HG03565 (cell line): ENCODE results near the gene HNRNPDL.
"Not testable (repeated sequence)": the region's sequence is repeated elsewhere in the genome, so short reads cannot be mapped to it uniquely, and the experiment has no call there.

ENCODE experiments used
- ATAC-seq: cut with Tn5 transposase; IDR thresholded peaks from one replicate; pipeline ENCODE4 v1.9.1; 2021; ENCODE audit warnings: mild to moderate bottlenecking, moderate library complexity; ENCODE audit not compliant: unreplicated experiment

The HNRNPDL gene

DNA sequence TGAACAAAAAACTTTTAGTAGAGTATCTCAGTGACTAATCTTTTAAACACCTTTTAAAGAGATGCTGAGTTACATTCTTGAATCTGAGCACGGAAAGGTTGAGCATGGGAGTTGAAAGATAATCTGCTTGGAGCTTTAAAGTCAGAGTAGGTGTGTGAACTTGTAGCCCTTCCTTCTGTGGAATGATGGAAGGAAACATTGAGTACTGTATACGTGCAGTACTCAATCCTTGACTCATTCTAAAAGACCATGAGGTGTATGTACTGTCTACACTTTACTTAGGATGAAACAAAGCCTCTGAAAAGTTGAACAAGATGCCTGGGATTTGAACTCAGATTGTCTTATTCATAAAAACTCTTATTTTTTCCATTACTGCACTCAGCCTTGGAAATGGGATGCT lies 3.5 kb upstream of the HNRNPDL start:
- no peak for ATAC-seq

DNA sequence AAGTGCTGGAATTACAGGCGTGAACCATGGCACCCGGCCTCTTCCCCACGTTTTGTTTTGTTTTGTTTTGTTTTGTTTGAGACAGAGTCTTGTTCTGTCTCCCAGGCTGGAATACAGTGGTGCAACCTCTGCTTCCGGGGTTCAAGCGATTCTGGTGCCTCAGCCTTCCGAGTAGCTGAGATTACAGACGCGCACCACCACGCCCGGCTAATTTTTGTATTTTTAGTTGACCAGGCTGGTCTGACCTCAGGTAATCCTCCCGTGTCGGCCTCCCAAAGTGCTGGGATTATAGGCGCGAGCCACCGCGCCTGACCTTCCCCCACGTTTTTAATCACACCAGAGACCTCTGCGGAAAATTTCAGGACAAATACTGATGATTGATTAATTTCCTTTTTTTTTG lies 2.3 kb upstream of the HNRNPDL start:
- no peak for ATAC-seq

DNA sequence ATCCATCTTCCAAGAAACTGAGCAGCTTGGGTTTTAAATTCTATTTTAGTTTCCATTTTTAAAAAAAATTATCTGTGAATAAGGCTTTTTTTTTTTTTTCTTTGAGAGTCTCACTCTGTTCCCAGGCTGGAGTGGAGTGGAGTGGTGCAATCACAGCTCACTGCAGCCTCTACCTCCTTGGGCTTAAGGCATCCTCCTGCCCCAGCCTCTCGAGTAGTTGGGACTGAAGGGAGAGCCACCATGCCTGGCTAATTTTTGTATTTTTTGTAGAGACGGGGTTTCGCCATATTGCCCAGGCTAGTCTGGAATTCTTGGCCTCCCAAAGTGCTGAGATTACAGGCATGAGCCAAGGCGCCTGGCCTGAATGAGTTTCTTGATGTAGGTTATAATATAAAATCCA lies 1.6 kb upstream of the HNRNPDL start:
- no peak for ATAC-seq

- ATAC-seq: no peak
These were observed 893 bp upstream of the HNRNPDL start for GRCh38 chr4:82430964-82431745.

DNA sequence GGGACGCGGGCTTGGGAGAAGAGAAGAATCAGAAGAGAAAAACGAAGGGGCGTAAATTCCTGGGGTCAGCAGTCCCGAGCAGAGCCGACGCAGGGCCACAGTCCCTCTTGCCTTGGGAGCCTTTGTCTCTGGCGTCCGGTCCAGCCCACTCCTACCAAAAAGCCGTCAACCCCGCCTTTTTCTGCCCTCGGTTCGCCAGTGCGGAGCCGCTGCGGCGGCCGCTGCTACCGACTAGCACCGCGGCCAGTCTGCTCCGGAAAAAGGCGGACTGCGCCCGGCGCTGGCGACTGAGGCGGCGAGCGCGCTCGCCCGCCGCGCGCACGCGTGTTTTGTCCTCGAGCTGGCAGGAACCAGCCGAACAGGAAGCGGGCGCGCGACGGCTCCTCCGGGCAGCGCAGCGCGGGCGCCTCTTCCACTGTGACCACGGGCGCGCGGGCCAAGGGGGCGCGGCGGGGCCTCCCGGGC lies 502 bp downstream of the HNRNPDL start:
- peak; percentile 2 for ATAC-seq

- ATAC-seq: peak; percentile 41
These were observed 1.1 kb downstream of the HNRNPDL start for GRCh38 chr4:82428969-82429727.

- ATAC-seq: no peak
These were observed 1.7 kb downstream of the HNRNPDL start for GRCh38 chr4:82428526-82428968.

DNA sequence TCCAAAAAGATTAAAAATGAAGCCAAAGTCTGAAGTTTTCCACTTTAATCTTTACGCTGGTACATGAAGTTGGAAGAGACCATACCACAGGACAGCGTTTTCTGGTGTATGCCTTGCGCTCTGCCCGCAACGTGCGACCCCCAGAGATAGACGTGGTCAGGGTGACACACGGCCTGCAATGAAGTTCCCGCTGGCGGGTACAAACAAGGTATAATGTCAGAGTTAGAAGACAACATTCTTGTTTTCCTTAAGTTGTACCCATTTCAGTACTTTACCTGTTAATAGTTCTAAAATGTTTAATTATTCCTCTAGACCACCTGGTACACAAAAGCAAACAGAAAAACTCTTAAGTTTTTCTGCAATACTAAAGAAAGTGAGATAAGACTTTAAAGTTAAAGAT lies 4.8 kb downstream of the HNRNPDL start:
- no peak for ATAC-seq

DNA sequence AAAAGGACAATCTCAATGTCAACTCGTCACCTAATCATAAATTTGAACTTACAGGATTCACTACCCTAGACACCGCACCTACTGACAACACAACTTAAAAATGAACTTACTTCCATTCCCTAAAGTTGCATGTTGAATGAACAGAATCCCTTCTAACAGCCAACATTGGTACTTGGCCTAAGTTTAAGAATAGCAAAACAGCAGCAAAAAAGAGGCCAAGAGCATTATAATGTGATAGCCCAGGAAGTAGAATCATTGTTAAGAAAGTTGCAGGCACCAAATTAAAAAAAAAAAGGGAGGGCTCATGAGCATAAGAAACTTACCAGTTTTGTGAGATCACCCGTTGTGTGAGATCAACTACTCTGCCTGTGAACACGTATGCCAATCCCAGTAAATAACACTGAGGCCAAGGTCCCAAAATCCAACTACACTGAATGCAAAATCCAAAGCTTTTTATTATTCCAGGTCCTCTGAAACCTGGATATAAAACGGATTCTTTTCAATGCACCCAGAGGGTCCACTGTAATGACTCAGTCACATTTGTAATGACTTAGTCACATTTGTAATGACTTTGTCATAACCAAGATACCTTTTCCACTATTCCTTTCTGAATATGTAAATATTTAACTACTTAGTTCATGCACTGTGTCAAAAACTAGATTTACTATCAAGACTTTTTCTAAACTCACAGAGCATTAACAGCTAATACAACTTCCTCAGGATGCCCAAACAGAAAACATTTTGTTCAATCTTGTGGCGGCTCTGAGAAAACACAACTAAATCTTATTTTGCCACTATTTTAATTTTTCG lies 6.8 kb downstream of the HNRNPDL start:
- ATAC-seq: no peak

- no peak for ATAC-seq
These were observed 7.6 kb downstream of the HNRNPDL start for GRCh38 chr4:82422616-82423015.

DNA sequence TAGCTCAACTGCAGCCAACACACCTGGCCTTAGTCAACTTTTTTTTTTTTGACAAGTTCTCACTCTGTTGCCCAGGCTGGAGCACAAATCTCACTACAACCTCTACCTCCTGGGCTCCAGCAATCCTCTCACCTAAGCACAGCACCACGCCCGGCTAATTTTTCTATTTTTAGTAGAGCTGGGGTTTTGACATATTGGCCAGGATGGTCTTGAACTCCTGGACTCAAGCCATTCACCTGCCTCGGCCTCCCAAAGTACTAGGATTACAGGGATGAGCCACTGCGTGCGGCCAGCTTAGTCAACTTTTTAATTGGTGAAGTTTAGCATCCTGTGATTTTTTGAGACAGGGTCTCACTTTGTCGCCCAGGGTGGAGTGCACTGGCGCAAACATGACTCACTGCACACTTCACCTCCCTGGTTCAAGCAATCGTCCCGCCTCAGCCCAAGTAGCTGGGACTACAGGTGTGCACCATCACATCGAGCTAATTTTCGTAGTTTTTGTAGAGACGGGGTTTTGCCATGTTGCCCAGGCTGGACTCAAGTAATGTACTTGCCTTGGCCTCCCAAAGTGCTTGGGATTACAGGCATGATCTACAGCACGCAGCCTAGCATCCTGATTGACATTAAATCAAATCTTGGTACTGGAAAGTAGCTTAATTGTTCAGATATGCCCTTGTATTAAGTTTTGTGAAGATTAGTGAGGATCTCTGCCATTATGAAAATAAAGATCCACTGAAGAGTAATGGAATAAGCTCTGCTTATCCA lies 8.3 kb downstream of the HNRNPDL start:
- ATAC-seq: no peak

DNA sequence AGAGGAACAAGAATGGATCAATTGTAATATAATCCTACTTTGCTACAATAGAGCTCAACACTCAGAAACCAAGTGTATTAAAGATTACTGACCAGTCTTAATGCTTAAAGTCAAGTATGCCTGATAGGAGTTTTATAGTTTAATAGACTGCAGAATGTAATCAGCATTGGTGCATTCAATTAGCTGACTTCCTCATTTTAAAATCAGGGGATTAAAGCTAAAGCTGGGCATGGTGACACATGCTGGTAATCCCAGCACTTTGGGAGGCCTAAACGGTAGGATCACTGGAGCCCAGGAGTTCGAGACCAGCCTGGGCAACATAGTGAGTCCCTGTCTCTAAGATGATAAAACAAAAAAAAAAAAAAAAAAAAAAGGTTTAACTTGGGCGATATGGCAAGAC lies 10.8 kb downstream of the HNRNPDL start:
- no peak for ATAC-seq

DNA sequence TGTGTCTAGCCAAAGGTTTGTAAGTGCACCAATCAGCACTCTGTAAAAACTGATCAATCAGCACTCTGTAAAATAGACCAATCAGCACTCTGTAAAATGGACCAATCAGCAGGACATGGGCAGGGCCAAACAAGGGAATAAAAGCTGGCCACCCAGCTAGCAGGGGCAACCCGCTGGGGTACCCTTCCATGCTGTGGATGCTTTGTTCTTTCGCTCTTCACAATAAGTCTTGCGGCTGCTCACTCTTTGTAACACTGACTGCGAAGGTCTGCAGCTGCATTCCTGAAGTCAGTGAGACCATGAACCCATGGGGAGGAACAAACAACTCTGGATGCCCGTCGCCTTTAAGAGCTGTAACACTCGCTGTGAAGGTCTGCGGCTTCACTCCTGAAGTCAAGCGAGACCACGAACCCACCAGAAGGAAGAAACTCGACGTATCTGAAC lies 14.3 kb downstream of the HNRNPDL start:
- no peak for ATAC-seq

DNA sequence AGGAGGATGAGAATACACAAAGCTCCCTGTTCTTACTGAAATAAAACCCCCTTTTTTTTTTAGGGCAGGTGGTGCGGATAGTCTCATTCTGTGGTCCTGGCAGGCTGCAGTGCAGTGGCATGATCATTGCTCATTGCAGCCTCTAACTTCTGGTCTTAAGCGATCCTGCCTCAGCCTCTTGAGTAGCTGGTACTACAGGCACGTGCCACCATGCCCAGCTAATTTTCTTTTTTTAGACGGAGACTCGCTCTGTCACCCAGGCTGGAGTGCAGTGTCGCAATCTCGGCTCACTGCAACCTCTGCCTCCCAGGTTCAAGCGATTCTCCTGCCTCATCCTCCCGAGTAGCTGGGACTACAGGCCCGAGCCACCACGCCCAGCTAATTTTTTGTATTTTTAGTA lies 15.2 kb downstream of the HNRNPDL start:
- ATAC-seq: not testable (repeated sequence)

GRCh38 chr4:82403725-82404124 lies 26.5 kb downstream of the HNRNPDL start:
- ATAC-seq: no peak

- ATAC-seq: no peak
These were observed 28.0 kb downstream of the HNRNPDL start for GRCh38 chr4:82402196-82402775.

DNA sequence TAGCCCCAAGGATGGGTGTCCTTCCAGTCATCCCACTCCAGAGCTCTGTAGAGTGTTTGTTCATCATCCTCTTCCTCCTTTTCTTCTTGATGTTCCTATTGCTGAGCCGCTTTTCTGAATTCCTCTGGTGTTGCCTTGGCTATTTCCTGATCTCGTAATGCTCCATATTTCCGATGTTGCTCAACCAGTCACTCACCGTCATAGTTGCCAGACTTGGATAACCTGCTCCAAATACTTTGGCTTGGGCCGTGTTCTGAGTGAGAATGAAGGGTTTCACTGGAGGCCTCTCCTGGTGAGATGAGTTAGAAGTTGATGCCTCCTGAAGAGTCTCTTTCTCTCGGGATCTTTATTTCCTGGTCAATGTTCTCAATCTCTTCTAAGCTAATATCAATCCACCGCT lies 28.7 kb downstream of the HNRNPDL start:
- ATAC-seq: no peak

DNA sequence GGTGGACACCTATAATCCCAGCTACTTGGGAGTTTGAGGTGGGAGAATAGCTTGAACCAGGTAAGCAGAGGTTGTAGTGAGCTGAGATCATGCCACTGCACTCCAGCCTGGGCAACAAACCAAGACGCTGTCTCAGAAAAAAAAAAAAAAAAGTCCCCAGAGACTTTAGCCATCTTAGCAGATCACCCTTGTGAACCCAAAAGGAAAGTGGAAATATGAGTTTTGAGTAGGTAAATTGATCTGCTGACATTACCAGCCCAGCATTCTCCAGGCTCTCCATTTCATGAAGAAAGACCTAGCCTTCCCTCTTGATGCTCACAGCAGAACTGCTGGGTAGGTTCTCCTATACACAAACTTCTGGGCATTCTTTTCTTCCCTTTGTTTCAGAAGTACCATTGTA lies 32.0 kb downstream of the HNRNPDL start:
- ATAC-seq: no peak

GRCh38 chr4:82397527-82397926 lies 32.7 kb downstream of the HNRNPDL start:
- ATAC-seq: no peak

GRCh38 chr4:82394896-82395295 lies 35.4 kb downstream of the HNRNPDL start:
- ATAC-seq: no peak
